OCI-LY1 (cell line): ENCODE measurements around the gene MXRA5.
"Not testable (repeated sequence)": the region's sequence is repeated elsewhere in the genome, so short reads cannot be mapped to it uniquely, and the experiment has no call there.

Experiments
- H2AFZ ChIP-seq: fragments of 200-600 bp; sonication (generic), shearing (Covaris generic); 2 replicates; pipeline ENCODE4 v1.6.0; 2014; ENCODE audit warnings: antibody characterized with exemption, mild to moderate bottlenecking, low read length
- H3F3A ChIP-seq: fragments of 200-600 bp; sonication (generic), shearing (Covaris generic); 2 replicates; pipeline ENCODE4 v1.6.0; 2014; ENCODE audit warnings: mild to moderate bottlenecking, antibody characterized with exemption, low read length, moderate library complexity; ENCODE audit not compliant: insufficient read depth
- H3K27ac ChIP-seq: fragments of 200-600 bp; sonication (generic); 2 replicates; pipeline ENCODE4 v1.5.1; 2014; ENCODE audit warnings: low read length, mixed run types, mild to moderate bottlenecking, low read depth; ENCODE audit not compliant: poor library complexity, severe bottlenecking
- H3K27me3 ChIP-seq: fragments of 200-600 bp; sonication (generic); 2 replicates; pipeline ENCODE4 v1.6.0; 2014; ENCODE audit warnings: antibody characterized with exemption, mild to moderate bottlenecking, low read length, moderate library complexity; ENCODE audit not compliant: insufficient read depth
- H3K36me3 ChIP-seq: fragments of 200-600 bp; sonication (generic); 2 replicates; pipeline ENCODE4 v1.6.1; 2014; ENCODE audit warnings: mild to moderate bottlenecking, antibody characterized with exemption, low read length, moderate library complexity, mixed read lengths; ENCODE audit not compliant: insufficient read depth
- H3K4me1 ChIP-seq: fragments of 200-600 bp; sonication (generic); 2 replicates; pipeline ENCODE4 v1.5.1; 2014; ENCODE audit warnings: mild to moderate bottlenecking, low read length, moderate library complexity; ENCODE audit not compliant: insufficient read depth, severe bottlenecking
- H3K4me2 ChIP-seq: fragments of 200-600 bp; sonication (generic), shearing (Covaris generic); 2 replicates; pipeline ENCODE4 v1.6.1; 2014; ENCODE audit warnings: low read length
- H3K4me3 ChIP-seq: fragments of 200-600 bp; sonication (generic); 2 replicates; pipeline ENCODE4 v1.5.1; 2014; ENCODE audit warnings: low read length, low read depth, mild to moderate bottlenecking, mixed read lengths; ENCODE audit not compliant: poor library complexity, severe bottlenecking
- H3K79me2 ChIP-seq: fragments of 200-600 bp; shearing (Covaris generic); 2 replicates; pipeline ENCODE4 v1.6.1; 2016; ENCODE audit warnings: mixed run types, low read length, mixed read lengths; ENCODE audit not compliant: insufficient read depth
- H3K9ac ChIP-seq: fragments of 200-600 bp; sonication (generic), shearing (Covaris generic); 2 replicates; pipeline ENCODE4 v1.6.1; 2014; ENCODE audit warnings: mild to moderate bottlenecking, low read length, mixed read lengths
- H3K9me2 ChIP-seq: fragments of 200-600 bp; sonication (generic), shearing (Covaris generic); 2 replicates; pipeline ENCODE4 v1.6.1; 2014; ENCODE audit warnings: low read depth, mild to moderate bottlenecking, low read length, mixed read lengths
- H3K9me3 ChIP-seq: fragments of 200-600 bp; shearing (Covaris generic); 2 replicates; pipeline ENCODE4 v1.6.1; 2014; ENCODE audit warnings: low read length, mixed read lengths
- H4K20me1 ChIP-seq: fragments of 200-600 bp; sonication (generic), shearing (Covaris generic); 2 replicates; pipeline ENCODE4 v1.6.0; 2016; ENCODE audit warnings: mild to moderate bottlenecking, low read length; ENCODE audit not compliant: insufficient read depth
- CTCF ChIP-seq: fragments of 200-600 bp; sonication (generic), shearing (Covaris generic); IDR thresholded peaks from 2 replicates; pipeline ENCODE4 v1.5.1; 2017; ENCODE audit warnings: mild to moderate bottlenecking, antibody characterized with exemption, low read length, moderate library complexity, mixed read lengths
- EZH2 ChIP-seq: fragments of 200-600 bp; sonication (generic), shearing (Covaris generic); IDR thresholded peaks from 2 replicates; pipeline ENCODE4 v1.8.0; 2017; ENCODE audit warnings: borderline replicate concordance, mixed run types, mild to moderate bottlenecking, antibody characterized with exemption, low read length, moderate library complexity, mixed read lengths

MXRA5 gene

GRCh38 chrX:3362956-3363355 is 16.5 kb upstream of the MXRA5 start:
- Histone ChIP-seq H4K20me1 (no peaks in the 10 kb centered on the region), H3K9me3 (no peaks in the 10 kb centered on the region), H3F3A (no peaks in the 10 kb centered on the region), H3K9me2 (no peaks in the 10 kb centered on the region), H2AFZ (no peak overlapping the region), H3K79me2 (no peaks in the 10 kb centered on the region), H3K4me1 (no peaks in the 10 kb centered on the region), H3K4me2 (no peak overlapping the region), H3K36me3 (no peaks in the 10 kb centered on the region), H3K9ac (no peak overlapping the region), H3K4me3 (no peak overlapping the region), H3K27me3 (no peaks in the 10 kb centered on the region), H3K27ac (no peak overlapping the region)
- TF ChIP-seq EZH2 = no peak
- TF ChIP-seq CTCF = no peak

GRCh38 chrX:3360881-3361280 is 14.4 kb upstream of the MXRA5 start:
- no peaks in the 10 kb centered on the region for H3K36me3 ChIP-seq
- no peaks in the 10 kb centered on the region for H3F3A ChIP-seq
- no peaks in the 10 kb centered on the region for H4K20me1 ChIP-seq
- H3K4me3 ChIP-seq = no peak overlapping the region
- no peak overlapping the region for H2AFZ ChIP-seq
- no peak overlapping the region for H3K9ac ChIP-seq
- TF ChIP-seq EZH2 (no peak), CTCF (no peak)
- H3K27ac ChIP-seq = no peak overlapping the region
- H3K4me2 ChIP-seq = no peak overlapping the region
- H3K79me2 ChIP-seq = no peaks in the 10 kb centered on the region
- H3K9me2 ChIP-seq = no peaks in the 10 kb centered on the region
- H3K27me3 ChIP-seq = no peaks in the 10 kb centered on the region
- H3K9me3 ChIP-seq = no peaks in the 10 kb centered on the region
- H3K4me1 ChIP-seq = no peaks in the 10 kb centered on the region

GRCh38 chrX:3352741-3353140 is 6.3 kb upstream of the MXRA5 start:
- H3K4me3 ChIP-seq = not testable (repeated sequence)

GRCh38 chrX:3351276-3351675 is 4.8 kb upstream of the MXRA5 start:
- TF ChIP-seq CTCF = no peak
- TF ChIP-seq EZH2 = no peak

More at GRCh38 chrX:3352741-3353140, 6.3 kb upstream of the MXRA5 start:
- not testable (repeated sequence) for H3K79me2 ChIP-seq, H3K36me3 ChIP-seq, H4K20me1 ChIP-seq, H3K9me2 ChIP-seq, H3K9me3 ChIP-seq, H2AFZ ChIP-seq, H3K9ac ChIP-seq, H3F3A ChIP-seq, H3K4me2 ChIP-seq, H3K4me1 ChIP-seq, H3K27me3 ChIP-seq, H3K27ac ChIP-seq

More at GRCh38 chrX:3351276-3351675, 4.8 kb upstream of the MXRA5 start:
- H4K20me1 ChIP-seq = no peaks in the 10 kb centered on the region
- H3K27ac ChIP-seq = no peak overlapping the region
- H3K4me1 ChIP-seq = no peaks in the 10 kb centered on the region
- H3K9me3 ChIP-seq = no peaks in the 10 kb centered on the region
- no peak overlapping the region for H3K9ac ChIP-seq
- H3K36me3 ChIP-seq = no peaks in the 10 kb centered on the region
- no peaks in the 10 kb centered on the region for H3K9me2 ChIP-seq
- H3K4me3 ChIP-seq = no peak overlapping the region
- no peaks in the 10 kb centered on the region for H3K27me3 ChIP-seq
- no peaks in the 10 kb centered on the region for H3K79me2 ChIP-seq
- no peak overlapping the region for H3K4me2 ChIP-seq
- H3F3A ChIP-seq = no peaks in the 10 kb centered on the region
- no peak overlapping the region for H2AFZ ChIP-seq
